ENCODE results near the gene SLC22A13. TPM values are rescaled to one million over a fixed set of nuclear protein-coding genes. Genes with fewer than 3 reads are reported as not detected.

SLC22A13 gene
- total RNA-seq, 1 donor from 2014 or later: 0.21 TPM

DNA sequence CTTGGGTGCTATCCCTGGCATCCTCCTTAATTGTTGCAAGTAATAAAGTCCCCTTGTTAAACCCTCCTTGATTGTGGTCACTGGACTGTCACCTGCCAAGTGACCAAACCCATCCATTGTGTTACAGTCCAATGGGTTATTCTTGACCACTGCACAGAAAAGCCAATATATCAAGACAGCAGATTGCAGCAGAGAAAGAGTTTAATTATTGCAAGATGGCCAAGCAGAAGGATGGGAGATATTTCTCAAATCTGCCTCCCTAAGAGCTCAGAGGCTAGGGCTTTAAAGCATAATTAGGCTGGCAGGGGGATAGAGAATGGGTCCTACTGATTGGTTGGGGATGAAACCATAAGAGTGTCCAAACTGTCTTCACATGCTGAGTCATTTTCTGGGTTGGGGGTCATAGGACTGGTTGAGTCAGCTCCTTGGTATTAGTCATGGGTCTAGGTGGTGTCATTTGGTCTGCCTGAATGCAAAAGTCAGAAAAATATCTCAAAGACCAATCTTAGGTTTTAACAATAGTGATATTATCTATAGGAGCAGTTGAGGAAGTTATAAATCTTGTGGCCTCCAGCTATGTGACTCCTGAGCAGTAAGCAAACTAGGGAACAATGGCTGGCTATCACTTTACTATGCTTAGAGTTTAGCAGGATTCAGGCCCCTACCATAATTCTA is 61.9 kb downstream of the SLC22A13 start:
- peaks cover 3% of the 10 kb centered on the region for H3K36me3 Mint-ChIP-seq (ENCODE audit: low read depth, unreplicated experiment)
- no peak overlapping the region for H3K4me3 Mint-ChIP-seq (ENCODE audit: unreplicated experiment)
- DNase-seq (ENCODE audit: low spot score): no peak
- peaks cover 4% of the 10 kb centered on the region for H3K27me3 Mint-ChIP-seq (ENCODE audit: unreplicated experiment)
- no peaks in the 10 kb centered on the region for H3K4me1 Mint-ChIP-seq (ENCODE audit: unreplicated experiment)
- TF ChIP-seq, protein P1, sequence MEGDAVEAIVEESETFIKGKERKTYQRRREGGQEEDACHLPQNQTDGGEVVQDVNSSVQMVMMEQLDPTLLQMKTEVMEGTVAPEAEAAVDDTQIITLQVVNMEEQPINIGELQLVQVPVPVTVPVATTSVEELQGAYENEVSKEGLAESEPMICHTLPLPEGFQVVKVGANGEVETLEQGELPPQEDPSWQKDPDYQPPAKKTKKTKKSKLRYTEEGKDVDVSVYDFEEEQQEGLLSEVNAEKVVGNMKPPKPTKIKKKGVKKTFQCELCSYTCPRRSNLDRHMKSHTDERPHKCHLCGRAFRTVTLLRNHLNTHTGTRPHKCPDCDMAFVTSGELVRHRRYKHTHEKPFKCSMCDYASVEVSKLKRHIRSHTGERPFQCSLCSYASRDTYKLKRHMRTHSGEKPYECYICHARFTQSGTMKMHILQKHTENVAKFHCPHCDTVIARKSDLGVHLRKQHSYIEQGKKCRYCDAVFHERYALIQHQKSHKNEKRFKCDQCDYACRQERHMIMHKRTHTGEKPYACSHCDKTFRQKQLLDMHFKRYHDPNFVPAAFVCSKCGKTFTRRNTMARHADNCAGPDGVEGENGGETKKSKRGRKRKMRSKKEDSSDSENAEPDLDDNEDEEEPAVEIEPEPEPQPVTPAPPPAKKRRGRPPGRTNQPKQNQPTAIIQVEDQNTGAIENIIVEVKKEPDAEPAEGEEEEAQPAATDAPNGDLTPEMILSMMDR (IDR thresholded peaks at IDR 0.05; ENCODE audit: unreplicated experiment): no peak
- H3K27ac Mint-ChIP-seq (ENCODE audit: unreplicated experiment): no peak overlapping the region
- no peaks in the 10 kb centered on the region for H3K9me3 Mint-ChIP-seq (ENCODE audit: unreplicated experiment)

Other genes starting within 250 kb of the SLC22A13 start
- gene PLCD1, start 236.2 kb upstream of the SLC22A13 start, total RNA-seq (ENCODE audit: unreplicated experiment): 22.4 TPM
- 0.62 TPM for gene DLEC1, start 226.6 kb upstream of the SLC22A13 start, total RNA-seq (ENCODE audit: unreplicated experiment)
- 71.9 TPM for gene ACAA1, start 128.7 kb upstream of the SLC22A13 start, total RNA-seq (ENCODE audit: unreplicated experiment)
- gene MYD88, start 127.2 kb upstream of the SLC22A13 start, total RNA-seq (ENCODE audit: unreplicated experiment): 51.0 TPM
- gene OXSR1, start 100.3 kb upstream of the SLC22A13 start, total RNA-seq (ENCODE audit: unreplicated experiment): 36.0 TPM
- 0.36 TPM for gene SLC22A14, start 16.5 kb downstream of the SLC22A13 start, total RNA-seq (ENCODE audit: unreplicated experiment)
- 2.4 TPM for gene XYLB, start 81.0 kb downstream of the SLC22A13 start, total RNA-seq (ENCODE audit: unreplicated experiment)
- 56.7 TPM for gene ACVR2B, start 188.1 kb downstream of the SLC22A13 start, total RNA-seq (ENCODE audit: unreplicated experiment)
- gene EXOG, start 230.5 kb downstream of the SLC22A13 start, total RNA-seq (ENCODE audit: unreplicated experiment): 18.3 TPM